Mononuclear cell (primary cell): ENCODE measurements around the gene GNAO1. TPM values are rescaled to one million over a fixed set of nuclear protein-coding genes. Genes with fewer than 3 reads are reported as not detected.

Experiments used
- H3K27me3 ChIP-seq: 2 replicates; pipeline ENCODE4 v1.6.0; 2011; ENCODE audit warnings: low read length, control low read depth; ENCODE audit not compliant: insufficient read depth
- H3K4me1 ChIP-seq: 2 replicates; pipeline ENCODE4 v1.5.1; 2011; ENCODE audit warnings: mild to moderate bottlenecking, low read length, control low read depth; ENCODE audit not compliant: insufficient read depth
- H3K4me3 ChIP-seq: 2 replicates; pipeline ENCODE4 v1.5.1; 2011; ENCODE audit warnings: mild to moderate bottlenecking, low read length, moderate library complexity
- H3K9me3 ChIP-seq: 2 replicates; pipeline ENCODE4 v1.5.1; 2011; ENCODE audit warnings: low read depth, mild to moderate bottlenecking, control low read depth, low read length
- total RNA-seq: library from RNA; depleted of rRNA; stranded (reverse); fragments of >200 nt; gene quantifications from one replicate; pipeline ENCODE4 v1.2.3, GENCODE V29; 2012

The GNAO1 gene
- total RNA-seq, 1 donor: 0.84 TPM

GRCh38 chr16:56339431-56340195, 148.3 kb downstream of the GNAO1 start:
- Histone ChIP-seq H3K27me3 (no peaks in the 10 kb centered on the region), H3K4me1 (no peaks in the 10 kb centered on the region), H3K4me3 (no peak overlapping the region), H3K9me3 (no peaks in the 10 kb centered on the region)

GRCh38 chr16:56340416-56340815, 149.1 kb downstream of the GNAO1 start:
- Histone ChIP-seq H3K4me1 (no peaks in the 10 kb centered on the region), H3K9me3 (no peaks in the 10 kb centered on the region), H3K27me3 (no peaks in the 10 kb centered on the region), H3K4me3 (no peak overlapping the region)

- H3K9me3 ChIP-seq: no peaks in the 10 kb centered on the region
- no peak overlapping the region for H3K4me3 ChIP-seq
- H3K4me1 ChIP-seq: no peaks in the 10 kb centered on the region
- H3K27me3 ChIP-seq: no peaks in the 10 kb centered on the region
Measured at GRCh38 chr16:56340864-56341365, 149.6 kb downstream of the GNAO1 start.

GRCh38 chr16:56341656-56342399, 150.5 kb downstream of the GNAO1 start:
- no peaks in the 10 kb centered on the region for H3K9me3 ChIP-seq
- H3K4me1 ChIP-seq: no peaks in the 10 kb centered on the region
- H3K27me3 ChIP-seq: no peaks in the 10 kb centered on the region
- H3K4me3 ChIP-seq: no peak overlapping the region

- H3K4me3 ChIP-seq: no peak overlapping the region
- H3K4me1 ChIP-seq: no peaks in the 10 kb centered on the region
- H3K27me3 ChIP-seq: no peaks in the 10 kb centered on the region
- H3K9me3 ChIP-seq: no peaks in the 10 kb centered on the region
Measured at GRCh38 chr16:56343661-56344517, 152.6 kb downstream of the GNAO1 start.

- Histone ChIP-seq H3K4me3 (no peak overlapping the region), H3K9me3 (no peaks in the 10 kb centered on the region), H3K27me3 (no peaks in the 10 kb centered on the region), H3K4me1 (no peaks in the 10 kb centered on the region)
Measured at GRCh38 chr16:56344518-56345405, 153.5 kb downstream of the GNAO1 start.

GRCh38 chr16:56345406-56346050, 154.2 kb downstream of the GNAO1 start:
- H3K4me1 ChIP-seq: no peaks in the 10 kb centered on the region
- no peaks in the 10 kb centered on the region for H3K27me3 ChIP-seq
- no peak overlapping the region for H3K4me3 ChIP-seq
- H3K9me3 ChIP-seq: no peaks in the 10 kb centered on the region

- no peaks in the 10 kb centered on the region for H3K27me3 ChIP-seq
- no peaks in the 10 kb centered on the region for H3K4me1 ChIP-seq
- no peaks in the 10 kb centered on the region for H3K9me3 ChIP-seq
- H3K4me3 ChIP-seq: no peak overlapping the region
Measured at GRCh38 chr16:56346131-56346890, 155.0 kb downstream of the GNAO1 start.

- no peak overlapping the region for H3K4me3 ChIP-seq
- H3K9me3 ChIP-seq: no peaks in the 10 kb centered on the region
- no peaks in the 10 kb centered on the region for H3K4me1 ChIP-seq
- H3K27me3 ChIP-seq: no peaks in the 10 kb centered on the region
Measured at GRCh38 chr16:56347166-56347565, 155.9 kb downstream of the GNAO1 start.

- Histone ChIP-seq H3K4me1 (no peaks in the 10 kb centered on the region), H3K27me3 (no peaks in the 10 kb centered on the region), H3K9me3 (no peaks in the 10 kb centered on the region), H3K4me3 (no peak overlapping the region)
Measured at GRCh38 chr16:56347670-56348069, 156.4 kb downstream of the GNAO1 start.

- no peaks in the 10 kb centered on the region for H3K9me3 ChIP-seq
- no peaks in the 10 kb centered on the region for H3K4me1 ChIP-seq
- no peak overlapping the region for H3K4me3 ChIP-seq
- H3K27me3 ChIP-seq: no peaks in the 10 kb centered on the region
Measured at GRCh38 chr16:56348168-56349085, 157.1 kb downstream of the GNAO1 start.

- H3K4me3 ChIP-seq: no peak overlapping the region
- H3K4me1 ChIP-seq: no peaks in the 10 kb centered on the region
Measured at GRCh38 chr16:56349086-56349415, 157.8 kb downstream of the GNAO1 start.

More at GRCh38 chr16:56349086-56349415, 157.8 kb downstream of the GNAO1 start:
- Histone ChIP-seq H3K9me3 (no peaks in the 10 kb centered on the region), H3K27me3 (no peaks in the 10 kb centered on the region)
